NCI-H146 treated with DMSO at 0.1 percent for 48 hours (cell line): ENCODE measurements around the gene RPS3A.
A peak's percentile ranks its signal among the peaks of the same experiment; 100 is the strongest.
"Not testable (repeated sequence)": the region's sequence is repeated elsewhere in the genome, so short reads cannot be mapped to it uniquely, and the experiment has no call there.

Source experiments
- DNase-seq: peaks from one replicate; lab custom pipeline; 2025; ENCODE audit not compliant: unreplicated experiment; lab: John Stamatoyannopoulos, UW

RPS3A gene

DNA sequence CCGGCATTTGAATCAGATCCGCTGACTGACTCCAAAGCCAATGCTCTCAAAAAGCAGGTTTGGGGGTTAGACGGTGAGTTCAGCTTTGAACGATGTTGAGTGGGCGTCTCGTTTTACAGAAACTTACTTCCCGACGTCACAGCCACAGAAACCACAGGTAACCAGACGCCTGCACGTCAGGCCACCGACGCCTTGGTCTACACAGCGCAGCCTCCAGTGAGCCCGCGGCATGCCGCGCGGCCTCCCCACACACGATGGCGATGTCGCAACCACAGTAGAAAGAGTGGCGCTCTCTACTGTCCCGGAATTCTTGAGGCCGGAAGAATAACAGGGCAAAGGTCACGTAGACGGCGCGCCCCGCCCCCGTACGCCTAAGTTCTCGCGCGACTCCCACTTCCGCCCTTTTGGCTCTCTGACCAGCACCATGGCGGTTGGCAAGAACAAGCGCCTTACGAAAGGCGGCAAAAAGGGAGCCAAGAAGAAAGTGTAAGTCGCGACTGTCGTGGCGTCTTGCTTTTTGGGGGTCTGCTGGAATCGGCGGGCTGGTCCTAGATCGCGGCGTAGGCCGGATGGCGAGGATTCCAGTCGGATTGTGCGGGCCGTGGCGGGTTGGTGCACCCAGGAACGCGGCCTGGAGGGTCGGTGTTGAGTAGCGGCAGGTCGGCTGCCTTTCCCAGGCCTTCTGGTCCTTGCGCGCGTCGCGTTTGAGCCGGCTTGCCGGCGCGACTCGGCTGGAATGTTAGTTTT lies at the start of gene RPS3A:
Gene RPS3A (plus strand): TSS at position 400 of the 747 bp plus-strand sequence. CDS start 25 bp downstream, at position 425.
- peak; percentile 79 for DNase-seq

DNA sequence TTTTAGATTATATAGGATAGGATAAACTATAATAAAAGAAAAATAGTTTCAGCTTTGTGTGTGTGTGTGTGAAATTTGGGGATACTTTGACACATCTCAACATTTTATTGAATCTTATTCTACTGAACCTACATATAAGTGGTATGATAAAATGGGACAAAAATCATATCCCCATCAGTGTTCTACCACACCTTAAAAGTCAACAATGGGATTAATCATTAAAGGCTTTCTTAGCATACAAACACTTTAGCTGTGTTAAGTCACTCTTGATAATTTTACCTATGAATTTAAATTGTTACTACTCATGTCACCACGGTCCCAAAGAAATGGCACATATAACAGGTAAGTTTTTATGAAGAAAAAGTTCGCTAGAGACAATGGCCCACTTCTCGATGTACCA lies 46.6 kb upstream of the RPS3A start:
- no peak for DNase-seq

DNA sequence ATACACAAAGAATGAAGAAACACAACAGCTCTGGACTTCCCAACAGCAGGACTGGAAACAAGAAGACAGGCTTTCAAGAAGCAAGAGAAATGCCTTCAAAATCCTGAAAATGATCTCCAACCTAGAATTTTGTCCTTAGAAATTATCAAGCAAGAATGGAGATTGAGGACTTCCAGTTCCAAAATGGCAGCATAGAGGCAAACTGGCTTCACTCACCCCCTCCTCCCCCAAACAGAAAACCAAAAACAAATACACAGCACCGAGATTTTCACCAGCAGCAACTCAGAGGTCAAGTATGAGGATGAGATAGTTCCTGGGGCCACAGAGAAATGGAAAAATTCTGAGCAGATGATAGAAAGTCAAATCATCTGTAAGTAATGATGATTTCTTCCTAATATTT lies 43.9 kb upstream of the RPS3A start:
- no peak for DNase-seq

DNA sequence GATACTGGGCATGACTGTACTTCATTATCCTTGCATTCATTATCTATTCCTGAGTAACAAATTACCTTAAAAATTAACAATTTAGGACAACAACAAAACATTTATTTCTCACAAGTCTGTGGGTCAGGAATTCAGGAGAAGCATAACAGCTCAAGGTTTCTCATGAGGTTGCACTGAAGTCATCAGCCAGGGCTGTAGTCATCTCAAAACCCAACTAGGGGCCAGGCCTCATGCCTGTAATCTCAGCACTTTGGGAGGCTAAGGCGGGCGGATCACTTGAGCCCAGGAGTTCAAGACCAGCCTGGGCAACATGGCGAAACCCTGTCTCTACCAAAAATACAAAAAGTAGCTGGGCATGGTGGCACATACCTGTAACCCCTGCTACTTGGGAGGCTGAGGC lies 36.3 kb upstream of the RPS3A start:
- not testable (repeated sequence) for DNase-seq

DNA sequence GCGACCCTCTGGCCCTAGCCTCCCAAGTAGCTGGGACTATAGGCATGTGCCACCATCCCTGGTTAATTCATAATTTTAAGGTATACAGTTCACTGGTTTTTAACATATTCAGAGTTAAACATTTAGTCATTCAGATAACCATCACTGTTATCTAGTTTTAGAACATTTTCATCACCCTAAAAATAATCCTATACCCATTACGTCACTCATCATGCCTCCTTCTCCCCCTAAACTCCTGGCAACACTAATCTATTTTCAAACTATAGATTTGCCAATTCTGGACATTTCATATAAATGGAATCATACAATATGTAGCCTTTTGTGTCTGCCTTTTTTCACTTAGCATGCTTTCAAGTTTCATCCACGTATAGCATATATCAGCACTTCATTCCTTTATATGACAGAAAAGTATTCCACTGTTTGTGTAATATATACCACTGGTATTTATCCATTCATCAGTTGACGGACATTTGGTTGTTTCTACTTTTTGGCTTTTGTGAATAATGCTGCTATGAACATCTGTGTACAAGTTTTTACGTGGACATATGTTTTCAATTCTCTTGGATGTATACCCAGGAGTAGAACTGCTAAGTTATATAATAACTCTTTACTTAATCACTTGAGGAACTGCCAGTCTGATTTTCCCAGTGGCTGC lies 32.0 kb upstream of the RPS3A start:
- no peak for DNase-seq

DNA sequence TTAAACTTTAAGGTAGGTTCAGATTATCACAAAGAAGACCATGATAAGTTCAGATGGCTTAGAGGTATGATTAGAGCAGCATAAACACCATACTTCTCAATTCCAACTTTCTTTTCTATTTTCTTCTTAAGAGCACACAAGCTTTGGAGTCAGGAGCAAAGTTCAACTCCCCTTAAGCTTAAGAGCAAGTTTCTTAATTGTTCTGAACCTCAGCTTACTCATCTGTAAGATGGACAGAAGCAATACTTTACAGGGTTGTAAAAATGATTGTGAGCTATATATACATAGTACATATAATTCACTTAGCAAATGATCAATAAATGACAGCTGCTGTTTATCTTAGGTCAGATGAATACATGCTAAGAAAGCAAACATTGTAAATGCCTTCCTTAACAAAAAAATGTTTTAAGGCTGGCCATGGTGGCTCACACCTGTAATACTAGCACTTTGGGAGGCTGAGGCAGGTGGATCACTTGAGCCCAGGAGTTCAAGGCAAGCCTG lies 25.0 kb upstream of the RPS3A start:
- no peak for DNase-seq

DNA sequence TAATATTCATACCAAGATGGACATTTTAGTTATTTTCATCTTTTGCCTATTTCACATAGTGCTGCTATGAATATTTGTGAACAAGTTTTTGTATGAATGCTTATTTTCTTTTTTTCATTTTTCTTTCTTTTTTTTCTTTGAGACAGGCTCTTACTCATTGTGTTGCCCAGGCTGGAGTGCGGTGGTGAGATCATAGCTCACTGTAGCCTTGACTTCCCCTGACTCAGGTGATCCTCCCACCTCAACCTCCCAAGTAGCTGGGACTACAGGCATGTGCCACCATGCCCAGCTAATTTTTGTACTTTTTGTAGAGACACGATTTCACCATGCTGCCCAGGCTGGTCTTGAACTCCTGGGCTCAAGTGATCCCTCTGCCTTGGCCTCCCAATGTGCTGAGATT lies 21.4 kb upstream of the RPS3A start:
- DNase-seq = not testable (repeated sequence)

DNA sequence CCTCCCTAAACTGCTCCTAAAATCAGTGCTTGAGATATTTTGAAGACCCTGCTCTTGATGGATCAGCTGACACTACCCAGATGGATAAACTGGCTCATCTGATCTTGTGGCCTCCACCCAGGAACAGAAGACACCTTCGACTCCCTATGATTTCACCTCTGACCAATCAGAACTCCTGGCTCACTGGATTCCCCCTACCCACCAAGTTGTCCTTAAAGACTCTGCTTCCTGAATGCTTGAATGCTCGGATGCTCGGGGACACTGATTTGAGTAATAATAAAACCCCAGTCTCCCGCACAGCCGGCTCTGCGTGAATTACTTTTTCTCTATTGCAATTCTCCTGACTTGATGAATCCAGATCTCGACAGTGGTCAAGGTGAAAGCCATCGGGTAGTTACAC lies 12.0 kb upstream of the RPS3A start:
- DNase-seq = no peak

DNA sequence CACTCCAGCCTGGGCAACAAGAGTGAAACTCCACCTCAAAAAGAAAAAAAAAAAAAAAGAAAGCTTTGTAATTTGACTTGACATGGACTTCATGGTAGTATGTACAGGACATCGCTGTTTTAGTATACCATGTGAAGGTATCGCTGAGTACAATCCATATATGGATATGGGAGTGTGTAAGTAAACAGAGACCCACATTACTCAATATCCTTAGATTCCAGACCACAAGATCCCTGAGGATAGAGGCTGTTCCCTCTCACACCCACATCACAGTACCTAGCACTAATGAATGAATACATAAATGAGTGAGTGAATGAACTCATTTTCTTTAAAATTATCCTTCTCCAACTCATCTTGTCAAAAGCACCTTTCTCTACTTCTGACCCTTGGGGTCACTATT lies 8.4 kb upstream of the RPS3A start:
- DNase-seq = no peak

DNA sequence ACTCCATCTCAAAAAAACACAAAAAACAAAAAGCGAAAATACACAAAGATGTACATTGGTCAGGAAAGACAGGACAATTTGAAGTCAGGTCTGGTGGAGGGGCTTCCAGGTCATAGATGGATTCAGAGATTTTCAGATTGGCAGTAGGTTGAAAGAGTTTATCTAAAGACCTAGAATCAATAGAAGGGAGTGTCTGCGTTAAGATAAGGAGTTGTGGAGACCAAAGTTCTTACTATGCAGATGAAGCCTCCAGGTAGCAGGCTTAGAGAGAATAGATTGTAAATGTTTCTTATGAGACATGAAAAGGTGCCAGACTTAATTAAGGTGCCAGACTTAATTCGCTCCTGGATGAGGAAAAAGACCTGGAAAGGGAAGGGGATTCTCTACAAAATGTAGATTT lies 6.9 kb upstream of the RPS3A start:
- no peak for DNase-seq

DNA sequence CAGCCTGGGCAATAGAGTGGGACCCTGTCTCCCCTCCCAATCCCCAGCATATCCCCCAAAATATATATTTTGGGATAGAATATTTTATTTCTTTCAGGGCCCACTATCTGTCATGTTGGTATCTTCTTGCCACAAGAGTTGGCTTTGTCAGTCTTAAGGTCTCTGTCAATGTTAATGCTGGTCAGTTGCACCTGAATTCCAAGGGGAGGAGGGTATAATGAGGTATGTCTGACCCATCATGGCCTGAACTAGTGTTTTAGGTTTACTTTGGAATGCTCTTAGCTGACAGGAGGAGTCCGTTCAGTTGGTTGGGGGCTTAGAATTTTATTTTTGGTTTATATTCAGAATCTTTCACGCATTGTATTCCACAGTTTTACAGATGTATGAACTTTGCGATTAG lies 6.2 kb upstream of the RPS3A start:
- no peak for DNase-seq

DNA sequence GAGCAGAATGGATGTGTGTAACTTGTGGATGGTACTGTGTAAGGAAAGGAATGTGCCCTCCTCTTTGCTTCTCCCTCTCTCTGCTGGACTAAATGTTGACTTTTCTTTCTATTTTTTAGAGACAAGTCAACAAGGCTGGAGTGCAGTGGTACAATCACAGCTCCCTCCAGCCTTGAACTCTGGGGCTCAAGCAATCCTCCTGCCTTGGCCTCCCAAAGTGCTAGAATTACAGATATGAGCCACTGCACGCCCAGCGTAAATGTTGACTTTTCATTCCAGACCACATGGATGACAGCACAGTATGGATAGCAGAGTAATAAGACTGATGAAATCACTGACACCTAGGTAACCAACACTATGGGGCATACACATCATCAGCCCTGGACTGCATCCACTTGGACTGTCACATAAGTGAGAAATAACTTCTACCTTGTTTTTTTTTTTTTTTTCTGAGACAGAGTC lies 5.1 kb upstream of the RPS3A start:
- no peak for DNase-seq

DNA sequence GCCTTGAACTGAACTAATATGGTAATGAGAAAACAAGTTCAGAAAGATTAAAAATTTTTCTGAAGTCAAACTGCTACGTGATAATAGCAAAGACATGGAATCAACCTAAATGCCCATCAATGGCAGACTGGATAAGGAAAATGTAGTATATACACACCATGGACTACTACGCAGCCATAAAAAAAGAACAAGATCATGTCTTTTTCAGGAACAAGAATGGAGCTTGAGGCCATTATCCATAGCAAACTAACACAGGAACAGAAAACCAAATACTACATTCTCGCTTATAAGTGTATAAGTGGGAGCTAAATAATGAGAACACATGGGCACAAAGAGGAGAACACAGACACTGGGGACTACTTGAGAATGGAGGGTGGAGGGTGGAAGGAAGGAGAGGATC lies 4.3 kb upstream of the RPS3A start:
- DNase-seq = no peak

DNA sequence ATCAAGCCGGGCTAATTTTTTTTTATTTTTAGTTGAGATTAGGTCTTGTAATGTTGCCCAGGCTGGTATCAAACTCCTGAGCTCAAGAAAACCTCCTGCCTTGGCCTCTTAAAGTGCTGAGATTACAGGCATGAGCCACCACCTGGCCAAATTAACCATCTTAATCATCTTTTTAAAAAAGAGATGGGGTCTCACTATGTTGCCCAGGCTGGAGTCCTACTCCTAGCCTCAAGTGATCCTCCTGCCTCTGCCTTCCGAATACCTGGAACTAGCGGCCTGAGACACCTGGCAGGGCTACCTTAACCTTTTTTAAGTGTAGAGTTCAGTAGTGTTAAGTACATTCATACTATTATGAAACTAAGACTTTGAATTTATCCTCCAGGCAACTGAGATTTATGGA lies 1.7 kb upstream of the RPS3A start:
- DNase-seq = no peak

DNA sequence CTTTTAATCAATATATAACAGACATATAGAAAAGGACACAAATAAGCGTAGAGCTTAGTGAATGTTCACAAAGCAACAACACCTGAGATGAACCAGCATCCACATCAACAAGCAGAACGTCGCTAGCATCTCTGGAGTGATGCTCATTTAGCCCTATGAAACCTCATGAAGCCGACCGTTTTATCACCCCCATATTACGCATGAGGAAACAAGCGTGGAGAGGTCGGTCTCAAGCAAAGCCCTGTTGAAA lies 524 bp upstream of the RPS3A start:
- DNase-seq = no peak

DNA sequence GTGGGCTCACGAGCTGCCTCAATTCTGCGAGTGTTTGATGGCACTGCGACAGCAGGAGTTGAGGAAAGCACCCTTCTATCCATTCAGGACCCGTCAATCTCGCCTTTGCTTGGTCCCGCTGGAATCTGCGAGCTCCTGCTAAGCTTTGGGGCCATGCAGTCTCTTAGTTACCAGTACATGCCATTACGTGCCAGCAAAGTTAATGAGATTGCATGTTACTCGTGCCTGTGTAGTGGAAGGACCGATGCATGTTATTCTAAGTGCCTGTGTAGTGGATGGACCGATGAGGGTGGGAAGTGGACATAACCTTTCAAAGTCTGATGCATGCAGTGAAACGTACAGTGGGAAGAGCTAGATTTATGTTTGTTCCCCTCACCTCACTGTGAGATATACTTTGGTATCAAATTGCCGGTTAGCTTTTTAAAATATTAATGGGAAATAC lies 569 bp downstream of the RPS3A start:
- DNase-seq = no peak

DNA sequence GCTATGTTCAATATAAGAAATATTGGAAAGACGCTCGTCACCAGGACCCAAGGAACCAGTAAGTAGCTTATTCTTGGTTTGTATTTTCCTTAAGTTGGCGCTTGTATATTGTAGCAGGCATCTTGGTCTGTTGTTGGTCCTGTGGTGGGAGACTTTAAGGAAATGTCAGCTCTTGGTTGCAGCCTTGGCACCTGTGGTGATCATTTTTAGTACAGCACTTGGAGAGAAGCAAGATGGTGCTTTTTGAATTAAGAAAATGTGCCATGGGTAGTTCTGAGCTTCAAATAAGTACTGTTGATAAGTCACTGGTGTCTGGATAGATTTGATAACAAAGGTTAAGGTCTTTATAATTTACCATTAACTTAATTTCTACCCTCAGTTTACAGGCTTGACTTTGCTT lies 1.1 kb downstream of the RPS3A start:
- DNase-seq = no peak

DNA sequence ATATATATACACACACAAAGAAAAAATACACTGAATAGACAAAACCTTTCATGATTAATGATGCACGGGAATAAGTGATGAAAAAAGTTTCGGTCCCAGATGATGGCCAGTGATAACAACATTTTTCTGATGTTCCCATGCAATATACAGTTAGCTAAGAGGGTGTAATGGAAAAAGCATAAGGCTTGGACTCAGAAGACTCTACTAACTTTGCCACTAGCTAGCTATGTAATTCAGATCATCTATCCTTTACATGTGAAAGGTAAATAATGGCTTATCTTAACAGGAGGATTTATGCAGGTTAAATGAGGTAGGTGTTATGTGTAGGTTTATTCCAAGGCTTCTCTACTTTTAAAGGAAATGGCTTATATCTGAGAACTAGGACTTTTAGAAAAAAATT lies 4.3 kb downstream of the RPS3A start:
- no peak for DNase-seq

DNA sequence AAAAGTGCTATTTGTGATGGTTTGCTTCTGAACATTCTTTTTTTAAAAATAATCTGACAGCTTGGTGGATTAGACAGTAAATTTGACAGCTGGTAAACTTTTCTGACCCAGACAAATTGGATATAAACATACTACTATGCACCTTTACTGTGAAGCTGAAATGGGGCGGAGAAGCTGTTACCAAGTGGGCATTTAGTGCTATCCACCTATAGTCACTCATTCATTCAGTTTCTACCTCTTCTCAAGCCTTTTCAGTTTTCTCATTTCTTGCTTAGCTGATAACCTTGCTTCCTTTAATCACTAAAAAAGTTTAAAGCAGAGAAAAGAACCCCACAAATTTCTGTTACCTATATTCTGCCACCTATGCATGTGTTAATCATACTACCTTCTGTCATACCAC lies 5.2 kb downstream of the RPS3A start:
- no peak for DNase-seq

DNA sequence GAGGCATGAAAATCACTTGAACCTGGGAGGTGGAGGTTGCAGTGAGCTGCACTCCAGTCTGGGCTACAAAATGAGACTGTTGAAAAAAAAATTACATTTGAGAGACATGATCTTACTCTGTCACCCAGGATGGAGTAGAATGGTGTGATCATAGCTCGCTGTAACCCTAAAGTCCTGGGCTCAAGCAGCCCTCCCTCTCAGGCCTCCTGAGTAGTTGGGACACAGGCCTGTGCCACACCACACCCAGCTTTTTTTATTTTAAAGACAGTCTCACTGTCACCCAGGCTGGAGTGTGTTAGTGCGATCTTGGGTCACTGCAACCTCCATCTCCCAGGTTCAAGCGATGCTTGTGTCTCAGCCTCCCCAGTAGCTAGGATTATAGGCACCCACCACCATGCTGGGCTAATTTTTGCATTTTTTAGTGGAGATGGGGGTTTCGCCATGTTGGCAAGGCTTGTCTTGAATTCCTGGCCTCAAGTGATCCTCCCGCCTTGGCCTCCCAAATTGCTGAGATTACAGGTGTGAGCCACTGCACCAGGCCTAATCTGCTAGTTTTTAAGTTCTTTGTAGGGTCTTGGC lies 6.1 kb downstream of the RPS3A start:
- DNase-seq = no peak

DNA sequence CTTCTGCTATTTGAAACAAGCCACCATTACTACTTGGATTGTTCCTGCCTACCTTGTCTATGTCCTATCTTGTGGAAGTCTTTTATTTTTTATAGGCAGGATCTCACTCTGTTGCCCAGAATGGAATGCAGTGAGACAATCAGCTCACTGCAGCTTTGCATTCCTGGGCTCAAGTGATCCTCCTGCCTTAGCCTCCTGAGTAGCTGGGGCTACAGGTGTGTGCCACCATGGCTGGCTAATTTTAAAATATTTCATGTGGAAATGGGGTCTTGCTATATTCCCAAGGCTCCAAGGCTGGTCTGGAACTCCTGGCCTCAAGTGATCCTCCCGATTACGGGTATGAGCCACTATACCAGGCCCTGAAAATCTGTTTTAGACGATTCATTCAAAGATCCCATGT lies 7.6 kb downstream of the RPS3A start:
- no peak for DNase-seq

DNA sequence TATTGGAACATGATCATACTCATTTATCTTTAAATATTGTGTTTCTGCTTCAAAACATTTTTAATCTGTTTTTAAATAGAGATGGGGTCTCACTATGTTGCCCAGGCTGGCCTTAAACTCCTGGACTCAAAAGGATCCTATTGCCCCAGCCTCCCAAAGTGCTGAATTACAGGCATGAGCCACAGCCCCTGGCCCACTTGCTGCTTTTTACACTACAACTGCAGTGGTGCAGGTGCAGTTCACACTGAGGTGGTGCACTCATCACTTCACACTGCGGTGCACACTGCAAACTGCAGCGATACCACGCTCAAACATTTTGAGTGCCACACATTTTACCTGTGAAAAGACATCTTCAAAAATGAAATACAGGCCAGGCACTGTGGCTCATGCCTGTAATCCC lies 10.8 kb downstream of the RPS3A start:
- DNase-seq = no peak
